ENCODE measurements around the gene PKD2L2. TPM values are rescaled to one million over a fixed set of nuclear protein-coding genes. Genes with fewer than 3 reads are reported as not detected.
A peak's percentile ranks its signal among the peaks of the same experiment; 100 is the strongest.
"Not testable (repeated sequence)": the region's sequence is repeated elsewhere in the genome, so short reads cannot be mapped to it uniquely, and the experiment has no call there.

Gene PKD2L2
- total RNA-seq, 1 donor from 2014 or later: not detected

DNA sequence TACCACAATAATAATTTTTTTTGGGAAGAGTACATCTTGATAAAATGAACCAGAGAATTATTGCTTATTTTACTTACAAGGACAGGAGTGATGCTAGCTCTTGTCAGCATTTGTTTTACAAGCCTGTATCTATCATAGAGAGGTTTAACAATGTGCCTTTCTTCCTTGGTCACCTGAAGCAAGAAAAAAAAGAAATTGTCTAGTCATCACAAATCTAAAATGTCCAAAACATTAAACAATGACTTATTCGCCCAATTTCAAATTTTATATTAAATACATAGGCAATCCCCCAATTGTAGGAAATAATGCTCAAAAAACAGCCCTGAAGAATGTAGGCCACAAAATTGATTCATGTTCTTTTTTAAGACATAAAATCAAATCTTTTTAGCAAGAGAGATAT lies 56.6 kb downstream of the PKD2L2 start:
- no peak for DNase-seq (ENCODE audit: low read depth)
- Histone ChIP-seq H3K4me3 (ENCODE audit: low read depth, low read length) (no peak overlapping the region), H3K27me3 (ENCODE audit: control insufficient read depth, insufficient read depth, low read length) (no peaks in the 10 kb centered on the region), H3K36me3 (ENCODE audit: control insufficient read depth, insufficient read depth, low read length) (no peaks in the 10 kb centered on the region)
- TF ChIP-seq, protein P1, sequence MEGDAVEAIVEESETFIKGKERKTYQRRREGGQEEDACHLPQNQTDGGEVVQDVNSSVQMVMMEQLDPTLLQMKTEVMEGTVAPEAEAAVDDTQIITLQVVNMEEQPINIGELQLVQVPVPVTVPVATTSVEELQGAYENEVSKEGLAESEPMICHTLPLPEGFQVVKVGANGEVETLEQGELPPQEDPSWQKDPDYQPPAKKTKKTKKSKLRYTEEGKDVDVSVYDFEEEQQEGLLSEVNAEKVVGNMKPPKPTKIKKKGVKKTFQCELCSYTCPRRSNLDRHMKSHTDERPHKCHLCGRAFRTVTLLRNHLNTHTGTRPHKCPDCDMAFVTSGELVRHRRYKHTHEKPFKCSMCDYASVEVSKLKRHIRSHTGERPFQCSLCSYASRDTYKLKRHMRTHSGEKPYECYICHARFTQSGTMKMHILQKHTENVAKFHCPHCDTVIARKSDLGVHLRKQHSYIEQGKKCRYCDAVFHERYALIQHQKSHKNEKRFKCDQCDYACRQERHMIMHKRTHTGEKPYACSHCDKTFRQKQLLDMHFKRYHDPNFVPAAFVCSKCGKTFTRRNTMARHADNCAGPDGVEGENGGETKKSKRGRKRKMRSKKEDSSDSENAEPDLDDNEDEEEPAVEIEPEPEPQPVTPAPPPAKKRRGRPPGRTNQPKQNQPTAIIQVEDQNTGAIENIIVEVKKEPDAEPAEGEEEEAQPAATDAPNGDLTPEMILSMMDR (IDR thresholded peaks at IDR 0.05; ENCODE audit: insufficient read depth, low read length, poor library complexity, severe bottlenecking): no peak

DNA sequence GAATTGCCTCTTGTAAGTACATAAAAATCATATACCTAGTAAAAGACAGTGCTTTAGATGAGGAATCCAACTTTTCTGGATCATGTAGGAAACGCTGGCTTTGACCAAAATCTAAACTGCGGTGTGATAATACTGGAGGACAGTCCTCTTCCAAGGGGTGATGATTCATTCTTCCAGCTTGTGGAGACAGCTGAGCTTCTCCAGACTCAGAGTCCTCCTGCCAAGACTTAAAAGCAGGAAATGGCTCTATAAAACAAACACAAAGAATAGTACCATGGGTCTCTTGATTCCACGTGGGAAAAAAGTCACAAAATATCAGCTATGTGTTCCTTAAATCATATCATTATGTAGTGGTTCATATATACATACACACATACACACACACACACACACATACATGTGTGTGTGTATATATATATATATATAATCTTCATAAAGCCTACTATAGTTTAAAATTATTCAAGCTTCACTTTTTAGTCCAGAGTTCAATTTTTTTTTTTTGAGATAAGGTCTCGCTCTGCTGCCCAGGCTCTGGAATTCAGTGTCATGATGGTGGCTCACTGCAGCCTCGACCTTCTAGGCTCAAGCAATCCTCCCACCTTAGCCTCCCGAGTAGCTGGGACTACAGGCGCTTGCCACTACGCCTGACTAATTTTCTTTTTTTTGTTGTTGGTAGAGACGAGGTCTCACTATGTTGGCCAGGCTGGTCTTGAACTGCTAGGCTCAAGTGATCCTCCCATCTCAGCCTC lies 65.0 kb downstream of the PKD2L2 start:
- no peaks in the 10 kb centered on the region for H3K36me3 ChIP-seq (ENCODE audit: control insufficient read depth, insufficient read depth, low read length)
- TF ChIP-seq, protein P1 (IDR thresholded peaks at IDR 0.05; ENCODE audit: insufficient read depth, low read length, poor library complexity, severe bottlenecking): no peak
- no peak overlapping the region for H3K4me3 ChIP-seq (ENCODE audit: low read depth, low read length)
- peak; percentile 29 for DNase-seq (ENCODE audit: low read depth)
- H3K27me3 ChIP-seq (ENCODE audit: control insufficient read depth, insufficient read depth, low read length): no peaks in the 10 kb centered on the region

DNA sequence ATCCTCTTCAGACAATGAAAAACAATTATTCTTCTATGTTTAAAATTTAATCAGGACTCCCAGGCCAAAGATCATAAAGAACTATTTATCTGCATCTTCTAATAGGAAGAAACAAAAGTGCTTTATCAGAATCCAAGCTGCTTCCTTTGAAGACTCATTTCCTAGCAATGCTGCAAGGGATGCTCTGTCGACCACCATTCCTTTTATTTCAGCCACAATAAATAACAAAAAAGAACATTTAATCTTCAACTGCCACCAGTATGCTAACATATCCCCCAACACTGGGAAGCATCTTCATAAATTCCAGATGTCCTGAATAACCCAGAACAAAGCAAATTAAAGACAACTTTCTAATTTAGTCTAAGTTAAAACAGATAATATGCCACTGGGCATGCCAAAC lies 68.7 kb downstream of the PKD2L2 start:
- TF ChIP-seq, protein P1 (IDR thresholded peaks at IDR 0.05; ENCODE audit: insufficient read depth, low read length, poor library complexity, severe bottlenecking): no peak
- no peak for DNase-seq (ENCODE audit: low read depth)
- H3K36me3 ChIP-seq (ENCODE audit: control insufficient read depth, insufficient read depth, low read length): no peaks in the 10 kb centered on the region

DNA sequence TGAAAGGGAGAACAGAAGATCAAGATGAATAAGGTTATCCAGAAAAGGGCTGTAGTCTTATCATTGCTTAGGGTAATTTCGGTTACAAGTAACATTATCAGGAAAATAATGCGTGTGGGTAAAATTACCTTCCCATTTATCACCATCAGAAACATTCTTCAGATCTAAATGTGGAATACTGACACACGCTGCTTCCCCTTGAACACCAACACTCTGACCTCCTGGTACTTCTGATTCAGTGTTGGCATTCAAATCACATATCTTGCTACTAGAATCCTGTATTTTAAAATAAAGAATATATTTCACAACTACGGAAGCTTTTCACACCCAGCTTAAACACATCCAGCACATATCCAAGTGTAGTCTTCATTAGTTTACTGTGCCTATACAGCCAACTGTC lies 70.2 kb downstream of the PKD2L2 start:
- Histone ChIP-seq H3K36me3 (ENCODE audit: control insufficient read depth, insufficient read depth, low read length) (no peaks in the 10 kb centered on the region), H3K4me3 (ENCODE audit: low read depth, low read length) (no peak overlapping the region), H3K27me3 (ENCODE audit: control insufficient read depth, insufficient read depth, low read length) (no peaks in the 10 kb centered on the region)
- no peak for DNase-seq (ENCODE audit: low read depth)
- TF ChIP-seq, protein P1 (IDR thresholded peaks at IDR 0.05; ENCODE audit: insufficient read depth, low read length, poor library complexity, severe bottlenecking): no peak

More for the DNA sequence above, 68.7 kb downstream of the PKD2L2 start:
- H3K4me3 ChIP-seq (ENCODE audit: low read depth, low read length): no peak overlapping the region
- H3K27me3 ChIP-seq (ENCODE audit: control insufficient read depth, insufficient read depth, low read length): no peaks in the 10 kb centered on the region

DNA sequence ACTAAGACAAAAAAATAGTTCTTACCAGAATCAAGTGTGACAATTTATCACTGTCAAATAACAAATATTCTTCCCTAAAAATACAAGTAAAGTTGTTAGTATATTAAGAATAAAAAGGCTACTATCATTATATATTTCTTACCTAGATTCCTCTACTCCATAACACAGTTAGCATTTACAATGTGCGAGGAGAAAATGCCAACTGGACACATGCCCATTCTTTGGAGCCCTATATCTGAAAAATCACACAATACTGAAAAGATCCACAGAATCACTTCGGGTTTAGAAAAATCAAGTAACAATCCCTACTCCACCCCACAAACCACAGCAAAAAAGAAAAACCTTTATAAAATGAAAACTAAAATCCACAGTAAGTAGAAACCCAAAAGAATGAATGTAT lies 70.9 kb downstream of the PKD2L2 start:
- Histone ChIP-seq H3K36me3 (ENCODE audit: control insufficient read depth, insufficient read depth, low read length) (no peaks in the 10 kb centered on the region), H3K4me3 (ENCODE audit: low read depth, low read length) (no peak overlapping the region), H3K27me3 (ENCODE audit: control insufficient read depth, insufficient read depth, low read length) (no peaks in the 10 kb centered on the region)
- no peak for DNase-seq (ENCODE audit: low read depth)
- TF ChIP-seq, protein P1 (IDR thresholded peaks at IDR 0.05; ENCODE audit: insufficient read depth, low read length, poor library complexity, severe bottlenecking): no peak

DNA sequence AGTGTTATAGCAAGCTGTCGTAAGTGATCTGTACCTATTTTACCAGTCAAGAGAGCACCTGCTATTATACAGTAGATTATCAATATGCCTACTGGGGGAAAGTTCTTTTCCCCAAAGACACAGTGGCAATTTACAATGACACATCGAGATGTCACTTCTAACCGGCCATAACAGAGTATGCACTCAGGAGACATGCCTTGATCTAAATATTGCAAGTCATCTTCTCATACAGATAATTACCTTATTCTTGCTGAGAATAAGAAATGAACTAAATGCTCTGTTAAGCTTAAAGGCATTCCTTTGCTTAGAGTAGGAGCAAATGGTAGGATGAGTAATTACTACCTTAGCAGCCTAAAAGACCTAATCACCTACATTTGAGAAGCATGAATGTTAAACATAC lies 71.6 kb downstream of the PKD2L2 start:
- Histone ChIP-seq H3K36me3 (ENCODE audit: control insufficient read depth, insufficient read depth, low read length) (no peaks in the 10 kb centered on the region), H3K4me3 (ENCODE audit: low read depth, low read length) (no peak overlapping the region), H3K27me3 (ENCODE audit: control insufficient read depth, insufficient read depth, low read length) (no peaks in the 10 kb centered on the region)
- no peak for DNase-seq (ENCODE audit: low read depth)
- TF ChIP-seq, protein P1 (IDR thresholded peaks at IDR 0.05; ENCODE audit: insufficient read depth, low read length, poor library complexity, severe bottlenecking): no peak

DNA sequence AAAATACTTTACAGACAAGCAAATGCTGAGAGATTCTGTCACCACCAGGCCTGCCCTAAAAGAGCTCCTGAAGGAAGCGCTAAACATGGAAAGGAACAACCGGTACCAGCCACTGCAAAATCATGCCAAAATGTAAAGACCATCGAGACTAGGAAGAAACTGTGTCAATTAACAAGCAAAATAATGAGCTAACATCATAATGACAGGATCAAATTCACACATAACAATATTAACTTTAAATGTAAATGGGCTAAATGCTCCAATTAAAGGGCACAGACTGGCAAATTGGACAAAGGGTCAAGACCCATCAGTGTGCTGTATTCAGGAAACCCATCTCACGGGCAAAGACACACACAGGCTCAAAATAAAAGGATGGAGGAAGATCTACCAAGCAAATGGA lies 81.1 kb downstream of the PKD2L2 start:
- not testable (repeated sequence) for H3K4me3 ChIP-seq (ENCODE audit: low read depth, low read length); DNase-seq (ENCODE audit: low read depth)

More for the DNA sequence above, 81.1 kb downstream of the PKD2L2 start:
- not testable (repeated sequence) for H3K27me3 ChIP-seq (ENCODE audit: control insufficient read depth, insufficient read depth, low read length); H3K36me3 ChIP-seq (ENCODE audit: control insufficient read depth, insufficient read depth, low read length)
